Measurements from ENCODE around the gene EFEMP2. TPM values are rescaled to one million over a fixed set of nuclear protein-coding genes. Genes with fewer than 3 reads are reported as not detected.

EFEMP2 gene
- total and polyA plus RNA-seq, 10 of the 15 experiments (the other 5 are each of a cell fraction or from before 2014, with no cell fraction given), result 0.24 to 13.2 (median 1.3) TPM; not detected in 1

DNA sequence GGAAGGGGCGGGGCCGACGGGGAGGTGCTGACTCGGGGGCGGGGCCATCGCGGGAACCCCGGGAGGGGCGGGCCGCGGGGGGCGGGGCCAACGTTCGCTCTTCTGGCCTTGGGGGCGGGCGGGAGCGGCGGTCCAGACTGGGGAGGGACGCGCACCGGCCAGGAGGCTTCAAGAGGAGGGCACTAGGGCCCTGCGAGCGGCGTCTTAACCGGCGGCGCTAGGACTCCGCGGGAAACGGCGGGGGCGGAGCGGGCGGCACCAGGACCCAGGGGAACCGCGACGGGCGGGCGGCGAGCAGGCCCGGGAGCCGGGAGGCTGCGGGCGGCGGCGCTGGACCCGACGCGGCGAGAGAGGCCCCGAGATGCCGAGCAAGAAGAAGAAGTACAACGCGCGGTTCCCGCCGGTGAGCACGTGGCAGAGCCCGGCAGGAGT lies 46.6 kb upstream of the EFEMP2 start, which contains the start of gene DRAP1 (continued):
- 0 out of 2 replicates have a peak, but pooled peaks have one; percentile 36 for TF ChIP-seq REST (IDR thresholded peaks at IDR 0.05; ENCODE audit: low read depth, low read length)
- peak; percentile 88 for TF ChIP-seq CREB1 (IDR thresholded peaks at IDR 0.05; ENCODE audit: low read depth)
- peak; percentile 96 for TF ChIP-seq RB1 (IDR thresholded peaks at IDR 0.05; ENCODE audit: borderline replicate concordance)
- TF ChIP-seq ZSCAN29 (IDR thresholded peaks at IDR 0.05), result peak; percentile 70; the same call in 1 of the 2 replicates
- TF ChIP-seq DPF2 (IDR thresholded peaks at IDR 0.05), result peak; percentile 91
- peak; percentile 80 for TF ChIP-seq POU2F2 (IDR thresholded peaks at IDR 0.05; ENCODE audit: borderline replicate concordance, low read depth, low read length)
- TF ChIP-seq BCL11A (IDR thresholded peaks at IDR 0.05; ENCODE audit: low read depth, low read length), result peak; percentile 39; the same call in 1 of the 2 replicates
- TF ChIP-seq, protein P1, sequence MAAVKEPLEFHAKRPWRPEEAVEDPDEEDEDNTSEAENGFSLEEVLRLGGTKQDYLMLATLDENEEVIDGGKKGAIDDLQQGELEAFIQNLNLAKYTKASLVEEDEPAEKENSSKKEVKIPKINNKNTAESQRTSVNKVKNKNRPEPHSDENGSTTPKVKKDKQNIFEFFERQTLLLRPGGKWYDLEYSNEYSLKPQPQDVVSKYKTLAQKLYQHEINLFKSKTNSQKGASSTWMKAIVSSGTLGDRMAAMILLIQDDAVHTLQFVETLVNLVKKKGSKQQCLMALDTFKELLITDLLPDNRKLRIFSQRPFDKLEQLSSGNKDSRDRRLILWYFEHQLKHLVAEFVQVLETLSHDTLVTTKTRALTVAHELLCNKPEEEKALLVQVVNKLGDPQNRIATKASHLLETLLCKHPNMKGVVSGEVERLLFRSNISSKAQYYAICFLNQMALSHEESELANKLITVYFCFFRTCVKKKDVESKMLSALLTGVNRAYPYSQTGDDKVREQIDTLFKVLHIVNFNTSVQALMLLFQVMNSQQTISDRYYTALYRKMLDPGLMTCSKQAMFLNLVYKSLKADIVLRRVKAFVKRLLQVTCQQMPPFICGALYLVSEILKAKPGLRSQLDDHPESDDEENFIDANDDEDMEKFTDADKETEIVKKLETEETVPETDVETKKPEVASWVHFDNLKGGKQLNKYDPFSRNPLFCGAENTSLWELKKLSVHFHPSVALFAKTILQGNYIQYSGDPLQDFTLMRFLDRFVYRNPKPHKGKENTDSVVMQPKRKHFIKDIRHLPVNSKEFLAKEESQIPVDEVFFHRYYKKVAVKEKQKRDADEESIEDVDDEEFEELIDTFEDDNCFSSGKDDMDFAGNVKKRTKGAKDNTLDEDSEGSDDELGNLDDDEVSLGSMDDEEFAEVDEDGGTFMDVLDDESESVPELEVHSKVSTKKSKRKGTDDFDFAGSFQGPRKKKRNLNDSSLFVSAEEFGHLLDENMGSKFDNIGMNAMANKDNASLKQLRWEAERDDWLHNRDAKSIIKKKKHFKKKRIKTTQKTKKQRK (IDR thresholded peaks at IDR 0.05; ENCODE audit: low read depth, low read length), result peak; percentile 64; the same call in 1 of the 2 replicates
- TF ChIP-seq EZH2 (IDR thresholded peaks at IDR 0.05; ENCODE audit: borderline replicate concordance, control insufficient read depth, low read depth, low read length), result no peak
- peak; percentile 99 for TF ChIP-seq SP1 (IDR thresholded peaks at IDR 0.05; ENCODE audit: low read depth, low read length)
- TF ChIP-seq CBX5 (IDR thresholded peaks at IDR 0.05; ENCODE audit: low read depth), result peak; percentile 95; the same call in 1 of the 2 replicates
- TF ChIP-seq TBL1XR1 (IDR thresholded peaks at IDR 0.05; ENCODE audit: low read depth, low read length), result peak; percentile 95
- TF ChIP-seq, protein P2, sequence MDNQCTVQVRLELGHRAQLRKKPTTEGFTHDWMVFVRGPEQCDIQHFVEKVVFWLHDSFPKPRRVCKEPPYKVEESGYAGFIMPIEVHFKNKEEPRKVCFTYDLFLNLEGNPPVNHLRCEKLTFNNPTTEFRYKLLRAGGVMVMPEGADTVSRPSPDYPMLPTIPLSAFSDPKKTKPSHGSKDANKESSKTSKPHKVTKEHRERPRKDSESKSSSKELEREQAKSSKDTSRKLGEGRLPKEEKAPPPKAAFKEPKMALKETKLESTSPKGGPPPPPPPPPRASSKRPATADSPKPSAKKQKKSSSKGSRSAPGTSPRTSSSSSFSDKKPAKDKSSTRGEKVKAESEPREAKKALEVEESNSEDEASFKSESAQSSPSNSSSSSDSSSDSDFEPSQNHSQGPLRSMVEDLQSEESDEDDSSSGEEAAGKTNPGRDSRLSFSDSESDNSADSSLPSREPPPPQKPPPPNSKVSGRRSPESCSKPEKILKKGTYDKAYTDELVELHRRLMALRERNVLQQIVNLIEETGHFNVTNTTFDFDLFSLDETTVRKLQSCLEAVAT (IDR thresholded peaks at IDR 0.05), result peak; percentile 75
- TF ChIP-seq, protein P3, sequence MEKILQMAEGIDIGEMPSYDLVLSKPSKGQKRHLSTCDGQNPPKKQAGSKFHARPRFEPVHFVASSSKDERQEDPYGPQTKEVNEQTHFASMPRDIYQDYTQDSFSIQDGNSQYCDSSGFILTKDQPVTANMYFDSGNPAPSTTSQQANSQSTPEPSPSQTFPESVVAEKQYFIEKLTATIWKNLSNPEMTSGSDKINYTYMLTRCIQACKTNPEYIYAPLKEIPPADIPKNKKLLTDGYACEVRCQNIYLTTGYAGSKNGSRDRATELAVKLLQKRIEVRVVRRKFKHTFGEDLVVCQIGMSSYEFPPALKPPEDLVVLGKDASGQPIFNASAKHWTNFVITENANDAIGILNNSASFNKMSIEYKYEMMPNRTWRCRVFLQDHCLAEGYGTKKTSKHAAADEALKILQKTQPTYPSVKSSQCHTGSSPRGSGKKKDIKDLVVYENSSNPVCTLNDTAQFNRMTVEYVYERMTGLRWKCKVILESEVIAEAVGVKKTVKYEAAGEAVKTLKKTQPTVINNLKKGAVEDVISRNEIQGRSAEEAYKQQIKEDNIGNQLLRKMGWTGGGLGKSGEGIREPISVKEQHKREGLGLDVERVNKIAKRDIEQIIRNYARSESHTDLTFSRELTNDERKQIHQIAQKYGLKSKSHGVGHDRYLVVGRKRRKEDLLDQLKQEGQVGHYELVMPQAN (conservative IDR thresholded peaks at IDR 0.05), result peak; percentile 90
- TF ChIP-seq STAT1 (conservative IDR thresholded peaks at IDR 0.05), result peak; percentile 88; the same call in 1 of the 2 replicates
- TF ChIP-seq PRDM15 (CRISPR knock-in tag; IDR thresholded peaks at IDR 0.05), result no peak

Measured in GM12878 (cell line).